Glutamatergic neuron (in vitro differentiated cells): ENCODE measurements around the gene CDH22. TPM values are rescaled to one million over a fixed set of nuclear protein-coding genes. Genes with fewer than 3 reads are reported as not detected.

Experiments
- DNase-seq: peaks from one replicate; pipeline ENCODE4 v3.0.0; 2022
- H3K27ac Mint-ChIP-seq: one replicate; pipeline ENCODE4 v1.8.0; 2020; ENCODE audit warnings: mild to moderate bottlenecking, mixed read lengths, inconsistent platforms; ENCODE audit not compliant: unreplicated experiment
- H3K27me3 Mint-ChIP-seq: one replicate; pipeline ENCODE4 v1.8.0; 2020; ENCODE audit warnings: mild to moderate bottlenecking, moderate library complexity, mixed read lengths, inconsistent platforms; ENCODE audit not compliant: unreplicated experiment
- H3K36me3 Mint-ChIP-seq: one replicate; pipeline ENCODE4 v1.8.0; 2020; ENCODE audit warnings: mild to moderate bottlenecking, mixed read lengths, inconsistent platforms; ENCODE audit not compliant: unreplicated experiment
- H3K4me1 Mint-ChIP-seq: one replicate; pipeline ENCODE4 v1.8.0; 2020; ENCODE audit warnings: mild to moderate bottlenecking, low read depth, mixed read lengths, inconsistent platforms; ENCODE audit not compliant: unreplicated experiment
- H3K4me3 Mint-ChIP-seq: one replicate; pipeline ENCODE4 v1.8.0; 2020; ENCODE audit warnings: mild to moderate bottlenecking, mixed read lengths, inconsistent platforms; ENCODE audit not compliant: unreplicated experiment
- H3K9me3 Mint-ChIP-seq: one replicate; pipeline ENCODE4 v1.8.0; 2020; ENCODE audit warnings: mild to moderate bottlenecking, moderate library complexity, mixed read lengths, inconsistent platforms; ENCODE audit not compliant: unreplicated experiment
- CTCF ChIP-seq: fragments of 200-600 bp; sonication (generic); IDR thresholded peaks from one replicate; pipeline ENCODE4 v1.5.0; 2021; ENCODE audit not compliant: partially characterized antibody, unreplicated experiment
- total RNA-seq: library from RNA; stranded (reverse); fragmentation: NEBNext Ultra II Directional; extraction: Animal tissue kit (Norgen Biotek cat#: 25700); gene quantifications from one replicate; pipeline ENCODE4 v1.2.1, GENCODE V29; 2021; ENCODE audit not compliant: unreplicated experiment

CDH22 gene
- total RNA-seq, 1 donor from 2014 or later: 7.9 TPM

- DNase-seq: no peak
- no peak overlapping the region for H3K27ac Mint-ChIP-seq
- no peaks in the 10 kb centered on the region for H3K27me3 Mint-ChIP-seq
- H3K9me3 Mint-ChIP-seq: no peaks in the 10 kb centered on the region
- no peaks in the 10 kb centered on the region for H3K36me3 Mint-ChIP-seq
- H3K4me1 Mint-ChIP-seq: peaks cover 7% of the 10 kb centered on the region
- H3K4me3 Mint-ChIP-seq: no peak overlapping the region
- no peak for TF ChIP-seq CTCF
Measured at GRCh38 chr20:46291401-46291800, 16.9 kb downstream of the CDH22 start.

GRCh38 chr20:46289432-46289831, 18.9 kb downstream of the CDH22 start:
- no peaks in the 10 kb centered on the region for H3K36me3 Mint-ChIP-seq
- no peak overlapping the region for H3K27ac Mint-ChIP-seq
- H3K4me1 Mint-ChIP-seq: peaks cover 12% of the 10 kb centered on the region
- H3K9me3 Mint-ChIP-seq: peaks cover 1% of the 10 kb centered on the region
- no peak overlapping the region for H3K4me3 Mint-ChIP-seq
- TF ChIP-seq CTCF: no peak
- no peak for DNase-seq
- no peaks in the 10 kb centered on the region for H3K27me3 Mint-ChIP-seq

- Mint-ChIP-seq H3K4me1 (peaks cover 24% of the 10 kb centered on the region), H3K27ac (no peak overlapping the region), H3K4me3 (no peak overlapping the region), H3K36me3 (no peaks in the 10 kb centered on the region), H3K27me3 (peaks cover 4% of the 10 kb centered on the region), H3K9me3 (peaks cover 1% of the 10 kb centered on the region)
- TF ChIP-seq CTCF: no peak
- no peak for DNase-seq
Measured at GRCh38 chr20:46286977-46287376, 21.3 kb downstream of the CDH22 start.

GRCh38 chr20:46286382-46286781, 21.9 kb downstream of the CDH22 start:
- Mint-ChIP-seq H3K9me3 (peaks cover 1% of the 10 kb centered on the region), H3K27me3 (peaks cover 5% of the 10 kb centered on the region), H3K36me3 (no peaks in the 10 kb centered on the region), H3K4me3 (no peak overlapping the region), H3K27ac (no peak overlapping the region), H3K4me1 (peaks cover 23% of the 10 kb centered on the region)
- TF ChIP-seq CTCF: no peak
- DNase-seq: no peak

GRCh38 chr20:46285740-46286139, 22.6 kb downstream of the CDH22 start:
- DNase-seq: no peak
- peaks cover 1% of the 10 kb centered on the region for H3K9me3 Mint-ChIP-seq
- peaks cover 5% of the 10 kb centered on the region for H3K27me3 Mint-ChIP-seq
- no peak overlapping the region for H3K4me3 Mint-ChIP-seq
- no peak overlapping the region for H3K27ac Mint-ChIP-seq
- no peak for TF ChIP-seq CTCF
- H3K36me3 Mint-ChIP-seq: no peaks in the 10 kb centered on the region
- H3K4me1 Mint-ChIP-seq: peaks cover 29% of the 10 kb centered on the region
